SK-N-MC (cell line): ENCODE measurements around the gene RITA1.
A peak's percentile ranks its signal among the peaks of the same experiment; 100 is the strongest.

Experiments
- DNase-seq: peaks from one replicate; pipeline ENCODE4 v3.0.0-alpha.2; 2011; ENCODE audit warnings: low read depth, low spot score
- H3K27ac ChIP-seq: fragments of 200-600 bp; sonication (generic); 2 replicates; pipeline ENCODE4 v1.5.1; 2016; ENCODE audit warnings: mixed run types
- H3K36me3 ChIP-seq: fragments of 200-600 bp; sonication (generic); 2 replicates; pipeline ENCODE4 v1.6.1; 2017; ENCODE audit warnings: antibody characterized with exemption, low read length, mixed read lengths; ENCODE audit not compliant: insufficient read depth
- H3K4me3 ChIP-seq: fragments of 200-600 bp; sonication (generic); 2 replicates; pipeline ENCODE4 v1.5.1; 2016
- H3K9ac ChIP-seq: fragments of 200-600 bp; sonication (generic); 2 replicates; pipeline ENCODE4 v1.8.0; 2017; ENCODE audit warnings: mixed run types, mixed read lengths; ENCODE audit not compliant: insufficient read length
- H3K9me3 ChIP-seq: fragments of 200-600 bp; sonication (generic); 2 replicates; pipeline ENCODE4 v1.6.1; 2017; ENCODE audit warnings: low read depth, mild to moderate bottlenecking, antibody characterized with exemption, low read length, moderate library complexity, mixed read lengths
- EZH2 ChIP-seq: fragments of 200-600 bp; sonication (generic); IDR thresholded peaks from one replicate; pipeline ENCODE4 v1.6.1; 2017; ENCODE audit warnings: antibody characterized with exemption
- FOXP2 ChIP-seq: optimal IDR thresholded peaks from 2 replicates; pipeline ENCODE3; 2011; ENCODE audit warnings: mild to moderate bottlenecking, moderate library complexity; ENCODE audit not compliant: insufficient read depth; ENCODE audit errors: extremely low read length, control extremely low read depth
- POLR2AphosphoS5 ChIP-seq: IDR thresholded peaks from 2 replicates; pipeline ENCODE4 v1.6.1; 2012; ENCODE audit warnings: mild to moderate bottlenecking, low read depth, low read length, borderline replicate concordance

Gene RITA1

DNA sequence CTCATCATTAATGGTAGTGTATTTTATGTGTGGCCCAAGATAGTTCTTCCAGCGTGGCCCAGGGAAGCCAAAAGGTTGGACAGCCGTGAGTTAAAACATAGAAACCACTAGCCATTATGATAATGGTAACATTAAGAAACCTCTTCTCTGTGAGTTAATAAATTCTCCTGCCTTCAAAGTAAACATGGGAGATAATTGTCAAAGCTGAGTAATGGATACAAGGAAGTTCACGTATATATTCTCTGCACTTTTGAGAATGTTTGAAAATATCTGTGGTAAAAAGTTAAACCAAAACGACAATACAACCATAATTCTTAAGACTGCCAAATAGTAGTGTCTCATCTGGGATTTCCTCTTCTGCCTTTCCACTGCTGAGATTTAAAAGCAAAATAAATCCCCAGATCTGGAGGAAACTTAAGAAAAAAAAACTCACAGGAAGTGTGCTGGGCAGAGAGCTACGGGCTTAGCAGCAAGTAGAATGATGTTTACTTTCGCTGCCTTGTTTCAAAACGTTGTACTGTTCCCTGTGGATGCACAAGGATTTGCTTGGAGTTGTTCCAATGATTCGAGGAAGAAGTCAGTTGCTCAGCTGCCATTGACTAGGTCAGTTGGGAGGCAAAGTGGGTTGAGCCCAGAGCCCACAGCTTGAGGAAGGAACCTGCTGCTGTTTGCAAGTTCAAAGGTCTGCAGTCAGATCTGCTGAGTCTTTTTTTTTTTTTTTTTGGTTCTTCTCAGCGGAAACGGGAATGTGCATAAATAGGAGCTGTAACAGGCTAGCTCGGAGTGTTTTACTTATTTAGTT, 37.4 kb downstream of the RITA1 start:
- Histone ChIP-seq H3K36me3 (no peaks in the 10 kb centered on the region), H3K9me3 (no peaks in the 10 kb centered on the region), H3K4me3 (peak overlapping the region; percentile 94), H3K27ac (peak overlapping the region; percentile 75), H3K9ac (no peak overlapping the region)
- no peak for DNase-seq
- no peak for TF ChIP-seq POLR2AphosphoS5
- TF ChIP-seq FOXP2 = no peak
- no peak for TF ChIP-seq EZH2

DNA sequence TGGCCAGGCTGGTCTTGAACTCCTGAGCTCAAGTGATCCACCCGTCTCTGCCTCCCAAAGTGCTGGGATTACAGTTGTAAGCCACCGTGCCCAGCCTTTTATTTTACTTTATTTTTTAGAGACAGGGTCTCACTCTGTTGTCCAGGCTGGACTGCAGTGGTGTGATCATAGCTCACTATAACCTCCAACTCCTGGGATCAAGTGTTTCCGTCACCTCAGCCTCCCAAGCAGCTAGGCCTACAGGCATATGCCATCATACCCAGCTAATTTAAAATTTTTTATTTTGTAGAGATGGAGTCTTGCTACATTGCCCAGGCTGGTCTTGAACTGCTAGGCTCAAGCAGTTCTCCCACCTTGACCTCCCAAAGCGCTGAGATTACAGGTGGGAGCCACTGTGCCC, 39.4 kb downstream of the RITA1 start:
- no peak for DNase-seq
- Histone ChIP-seq H3K27ac (no peak overlapping the region), H3K36me3 (no peaks in the 10 kb centered on the region), H3K4me3 (no peak overlapping the region), H3K9me3 (no peaks in the 10 kb centered on the region), H3K9ac (no peak overlapping the region)
- TF ChIP-seq POLR2AphosphoS5 (no peak), EZH2 (no peak), FOXP2 (no peak)

DNA sequence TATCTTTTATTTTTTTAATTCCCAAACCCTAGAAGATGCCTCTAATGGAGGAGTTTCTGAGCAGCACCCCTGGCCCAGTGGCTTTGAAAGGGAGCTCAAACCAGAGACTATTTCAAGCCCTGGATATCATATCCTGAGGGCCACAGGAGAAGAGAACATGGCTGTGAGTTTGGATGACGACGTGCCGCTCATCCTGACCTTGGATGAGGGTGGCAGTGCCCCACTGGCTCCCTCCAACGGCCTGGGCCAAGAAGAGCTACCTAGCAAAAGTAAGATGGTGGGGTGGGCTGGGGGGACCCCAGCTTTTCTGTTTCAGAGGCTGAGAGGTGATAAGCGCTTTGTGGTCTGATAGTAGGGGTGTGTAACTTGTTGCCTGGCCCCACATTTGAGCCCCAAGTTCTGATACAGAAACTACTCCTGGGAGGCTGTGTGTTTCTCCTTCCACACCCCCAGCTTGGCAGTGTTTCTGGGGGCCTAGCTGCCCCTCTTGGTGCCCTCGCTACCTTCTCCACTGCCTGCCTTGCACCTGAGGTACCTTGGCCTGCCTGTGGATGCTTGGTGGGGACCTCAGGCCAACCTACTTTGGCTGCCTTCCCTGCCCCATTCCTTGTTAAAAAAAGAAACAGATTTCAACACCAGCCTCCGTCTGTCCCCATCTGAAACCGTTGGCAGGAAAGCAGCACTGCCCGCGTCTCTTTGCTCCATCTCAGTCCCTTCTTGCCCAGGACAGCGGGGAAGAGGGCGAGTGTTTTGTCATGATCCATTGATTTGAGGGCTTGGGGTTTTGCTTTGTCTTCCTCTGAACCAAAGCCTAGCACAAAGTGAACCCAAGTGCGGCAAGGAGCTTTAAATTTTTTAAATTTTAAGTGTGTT, 41.4 kb downstream of the RITA1 start:
- H3K9ac ChIP-seq = no peak overlapping the region
- DNase-seq = no peak
- no peak for TF ChIP-seq POLR2AphosphoS5
- TF ChIP-seq FOXP2 = no peak
- no peak for TF ChIP-seq EZH2
- H3K4me3 ChIP-seq = no peak overlapping the region
- H3K9me3 ChIP-seq = no peaks in the 10 kb centered on the region
- H3K27ac ChIP-seq = no peak overlapping the region
- peaks cover 12% of the 10 kb centered on the region; the same call in 1 of the 2 replicates for H3K36me3 ChIP-seq

DNA sequence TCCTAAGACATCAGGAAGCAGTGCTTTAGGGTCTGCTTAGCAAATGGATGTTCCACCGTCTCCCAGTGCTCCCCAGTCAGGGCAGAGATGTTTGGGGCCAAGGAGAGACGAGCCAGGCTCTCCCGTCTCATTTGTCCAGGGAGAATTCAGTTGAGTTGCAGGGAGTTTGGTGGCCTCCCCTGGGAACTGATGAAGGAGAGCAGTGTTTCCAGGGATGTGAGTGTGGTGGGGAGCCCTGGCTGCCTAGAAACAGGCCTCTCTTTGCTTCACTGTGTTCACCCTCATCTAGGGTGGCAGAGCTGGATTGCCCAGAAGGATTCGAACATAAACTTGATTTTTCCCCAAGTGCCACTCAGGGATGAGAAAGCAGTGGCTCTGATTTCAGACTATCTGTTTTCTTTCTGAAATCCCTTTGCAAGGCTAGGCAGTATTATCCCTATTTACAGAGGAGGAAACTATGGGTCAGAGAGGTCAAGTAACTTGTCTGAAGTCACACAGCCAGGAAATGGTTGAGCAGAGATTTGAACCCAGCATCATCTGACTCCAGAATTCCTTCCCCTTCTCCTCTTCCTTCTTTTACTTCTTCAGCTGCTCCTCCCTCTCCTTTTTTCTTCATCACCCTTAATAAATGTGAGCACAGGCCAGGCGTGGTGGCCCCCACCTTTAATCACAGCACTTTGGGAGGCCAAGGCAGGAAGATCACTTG, 42.3 kb downstream of the RITA1 start:
- DNase-seq = no peak
- no peak overlapping the region for H3K9ac ChIP-seq
- H3K9me3 ChIP-seq = no peaks in the 10 kb centered on the region
- no peak overlapping the region for H3K4me3 ChIP-seq
- peaks cover 16% of the 10 kb centered on the region; the same call in 1 of the 2 replicates for H3K36me3 ChIP-seq
- no peak overlapping the region for H3K27ac ChIP-seq
- TF ChIP-seq POLR2AphosphoS5 (no peak), FOXP2 (no peak), EZH2 (no peak)

DNA sequence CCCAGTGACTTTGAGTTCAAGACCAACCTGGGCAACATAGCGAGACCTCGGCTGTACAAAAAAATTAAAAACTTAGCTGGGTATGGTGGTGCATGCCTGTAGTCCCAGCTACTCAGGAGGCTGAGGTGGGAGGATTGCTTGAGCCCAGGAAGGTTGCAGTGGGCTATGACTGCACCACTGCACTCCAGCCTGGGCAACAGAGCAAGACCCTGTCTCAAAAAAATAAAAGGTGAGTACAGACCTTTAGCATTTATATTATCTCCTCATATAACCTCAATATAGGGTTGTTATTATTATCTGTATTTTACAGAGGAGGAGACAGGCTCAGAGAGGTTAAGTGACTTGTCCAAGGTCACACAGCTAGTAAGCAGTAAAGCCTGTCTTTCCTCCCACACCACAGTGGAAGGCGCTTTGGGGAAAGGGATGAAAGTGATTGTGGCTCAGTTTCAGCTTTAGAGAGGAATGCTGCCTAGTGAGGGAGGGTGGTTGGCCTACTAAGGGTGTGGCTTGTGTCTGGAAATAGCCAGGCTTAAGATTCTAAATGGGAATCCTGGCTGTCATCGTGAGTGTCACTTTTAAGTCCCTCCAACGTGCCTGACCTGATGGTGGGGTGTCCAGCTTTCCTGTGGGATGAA, 43.0 kb downstream of the RITA1 start:
- DNase-seq = no peak
- no peak for TF ChIP-seq POLR2AphosphoS5
- TF ChIP-seq FOXP2 = no peak
- no peak for TF ChIP-seq EZH2
- H3K27ac ChIP-seq = no peak overlapping the region
- peaks cover 16% of the 10 kb centered on the region; the same call in 1 of the 2 replicates for H3K36me3 ChIP-seq
- H3K9me3 ChIP-seq = no peaks in the 10 kb centered on the region
- H3K9ac ChIP-seq = no peak overlapping the region
- no peak overlapping the region for H3K4me3 ChIP-seq

DNA sequence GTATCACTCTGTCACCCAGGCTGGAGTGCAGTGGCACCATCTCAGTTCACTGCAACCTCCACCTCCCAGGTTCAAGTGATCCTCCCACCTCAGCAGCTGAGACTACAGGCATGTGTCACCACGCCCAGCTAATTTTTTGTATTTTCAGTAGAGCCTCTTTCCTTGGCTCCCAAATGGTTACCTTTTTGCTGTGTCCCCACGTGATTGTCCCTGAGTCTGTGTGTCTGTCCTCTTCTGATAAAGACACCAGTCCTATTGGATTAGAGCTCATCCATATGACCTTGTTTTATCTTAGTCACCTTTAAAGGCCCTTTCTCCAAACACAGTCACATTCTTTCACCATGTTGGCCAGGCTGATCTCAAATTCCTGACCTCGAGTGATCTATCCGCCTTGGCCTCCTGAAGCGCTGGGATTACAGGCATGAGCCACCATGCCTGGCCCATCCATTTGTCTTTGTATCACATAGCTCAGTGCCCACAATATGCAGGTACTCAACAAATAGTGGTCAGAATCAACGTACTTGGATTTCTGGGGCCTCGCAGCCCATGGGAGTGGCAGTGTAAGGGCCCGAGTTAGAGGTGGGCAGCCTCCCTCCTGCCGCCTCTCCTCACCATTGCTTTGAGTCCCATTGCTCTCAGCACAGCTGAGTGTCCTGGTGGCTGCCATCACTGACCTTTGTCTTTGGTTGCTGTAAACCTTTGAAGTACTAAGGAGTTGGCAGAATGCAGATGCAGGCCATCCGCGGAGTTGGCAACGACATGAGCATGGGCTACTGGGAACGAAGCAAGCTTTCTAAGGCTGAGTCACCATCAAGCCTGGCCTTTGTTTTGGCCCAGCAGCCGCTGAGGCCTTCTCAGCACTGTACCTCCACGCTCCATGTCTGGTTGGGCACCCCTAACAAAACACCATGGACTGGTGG, 45.1 kb downstream of the RITA1 start:
- no peak overlapping the region for H3K4me3 ChIP-seq
- DNase-seq = no peak
- H3K36me3 ChIP-seq = peaks cover 16% of the 10 kb centered on the region; the same call in 1 of the 2 replicates
- H3K27ac ChIP-seq = no peak overlapping the region
- H3K9me3 ChIP-seq = no peaks in the 10 kb centered on the region
- TF ChIP-seq EZH2 (no peak), FOXP2 (no peak), POLR2AphosphoS5 (no peak)
- no peak overlapping the region for H3K9ac ChIP-seq

DNA sequence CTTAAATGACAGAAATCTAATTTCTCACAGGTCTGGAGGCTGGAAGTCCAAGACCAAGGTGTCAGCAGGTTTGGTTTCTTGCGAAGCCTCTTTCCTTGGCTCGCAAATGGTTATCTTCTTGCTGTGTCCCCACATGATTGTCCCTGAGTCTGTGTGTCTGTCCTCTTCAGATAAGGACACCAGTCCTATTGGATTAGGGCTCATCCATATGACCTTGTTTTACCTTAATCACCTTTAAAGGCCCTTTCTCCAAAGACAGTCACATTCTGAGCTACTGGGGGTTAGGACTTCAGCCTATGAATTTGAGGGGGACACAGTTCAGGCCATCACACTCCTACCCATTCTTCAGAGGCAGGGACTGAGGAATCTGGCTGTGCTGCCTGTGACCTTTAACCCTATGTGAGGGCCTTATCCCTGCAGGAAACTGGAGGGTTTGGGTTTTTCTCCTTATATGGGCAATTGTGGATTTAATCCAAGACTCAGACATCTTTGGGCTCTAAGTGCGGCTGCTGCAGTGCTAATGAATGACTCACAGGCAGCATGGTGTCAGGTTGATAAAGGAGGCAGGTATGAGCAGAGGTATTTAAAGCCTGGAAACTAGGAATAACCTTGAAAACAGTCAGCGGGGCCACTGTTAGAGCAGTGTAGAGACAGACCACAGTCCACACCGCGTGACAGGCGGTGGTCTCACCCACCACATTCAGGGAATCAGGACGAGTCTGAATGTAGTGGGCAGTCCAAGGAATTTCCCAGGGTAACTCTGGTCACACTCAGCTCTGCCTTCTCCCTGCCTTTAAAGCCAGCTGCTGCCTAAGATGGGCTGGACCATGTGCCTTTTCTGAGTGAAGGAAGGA, 45.9 kb downstream of the RITA1 start:
- Histone ChIP-seq H3K36me3 (peaks cover 16% of the 10 kb centered on the region; the same call in 1 of the 2 replicates), H3K9me3 (no peaks in the 10 kb centered on the region), H3K4me3 (no peak overlapping the region), H3K27ac (no peak overlapping the region), H3K9ac (no peak overlapping the region)
- no peak for DNase-seq
- TF ChIP-seq FOXP2 (no peak), EZH2 (no peak), POLR2AphosphoS5 (no peak)
